HEK293T (cell line): Measurements from ENCODE around the gene ALG9.

Experiments
- CTCF ChIA-PET: fragments of 350-600 bp; formaldehyde crosslinking; extraction: SDS; loops from one replicate; lab custom pipeline; 2021; ENCODE audit warnings: antibody characterized with exemption, inconsistent platforms; lab: Yijun Ruan, JAX
- POLR2A ChIA-PET: fragments of 350-600 bp; formaldehyde crosslinking; extraction: SDS; loops from one replicate; lab custom pipeline; 2020; ENCODE audit warnings: antibody characterized with exemption, inconsistent platforms; lab: Yijun Ruan, JAX
- DNase-seq: peaks from one replicate; pipeline ENCODE4 v3.0.0; 2012; ENCODE audit warnings: mixed read lengths; ENCODE audit errors: extremely low spot score
- ARNT ChIP-seq: fragments of 450-650 bp; IDR thresholded peaks from 2 replicates; pipeline ENCODE4 v1.6.1; 2017; ENCODE audit warnings: mild to moderate bottlenecking
- BHLHE40 ChIP-seq: fragments of 450-650 bp; IDR thresholded peaks from 2 replicates; pipeline ENCODE4 v1.6.1; 2016; ENCODE audit warnings: mild to moderate bottlenecking, moderate library complexity, borderline replicate concordance
- CTBP1 ChIP-seq: fragments of 450-650 bp; IDR thresholded peaks from 2 replicates; pipeline ENCODE4 v1.6.1; 2016; ENCODE audit warnings: borderline replicate concordance
- ELF4 ChIP-seq: fragments of 450-650 bp; IDR thresholded peaks from 2 replicates; pipeline ENCODE4 v1.6.1; 2017; ENCODE audit warnings: antibody characterized with exemption
- FOXA1 ChIP-seq: fragments of 450-650 bp; IDR thresholded peaks from 2 replicates; pipeline ENCODE4 v1.6.1; 2016; ENCODE audit warnings: mild to moderate bottlenecking
- FOXK2 ChIP-seq: fragments of 450-650 bp; IDR thresholded peaks from 2 replicates; pipeline ENCODE4 v1.6.1; 2016; ENCODE audit warnings: mild to moderate bottlenecking
- FOXM1 ChIP-seq: fragments of 450-650 bp; IDR thresholded peaks from 2 replicates; pipeline ENCODE4 v1.6.1; 2017; ENCODE audit warnings: mild to moderate bottlenecking, borderline replicate concordance
- HDGF ChIP-seq: fragments of 450-650 bp; IDR thresholded peaks from 2 replicates; pipeline ENCODE4 v1.6.1; 2017; ENCODE audit warnings: antibody characterized with exemption, borderline replicate concordance
- L3MBTL2 ChIP-seq: fragments of 450-650 bp; conservative IDR thresholded peaks from 2 replicates; pipeline ENCODE4 v1.6.1; 2016; ENCODE audit warnings: mild to moderate bottlenecking
- LEF1 ChIP-seq: fragments of 450-650 bp; IDR thresholded peaks from 2 replicates; pipeline ENCODE4 v1.6.1; 2017; ENCODE audit warnings: mild to moderate bottlenecking, borderline replicate concordance
- NFRKB ChIP-seq: fragments of 450-650 bp; IDR thresholded peaks from 2 replicates; pipeline ENCODE4 v1.6.1; 2016; ENCODE audit warnings: mild to moderate bottlenecking, moderate library complexity
- SP1 ChIP-seq: fragments of 450-650 bp; IDR thresholded peaks from 2 replicates; pipeline ENCODE4 v1.6.1; 2017
- SUZ12 ChIP-seq: fragments of 450-650 bp; IDR thresholded peaks from 2 replicates; pipeline ENCODE4 v1.6.1; 2016; ENCODE audit warnings: mild to moderate bottlenecking
- TARDBP ChIP-seq: fragments of 450-650 bp; IDR thresholded peaks from 2 replicates; pipeline ENCODE4 v1.6.1; 2016
- ZNF384 ChIP-seq: fragments of 450-650 bp; IDR thresholded peaks from 2 replicates; pipeline ENCODE4 v1.6.1; 2016
- TF ChIP-seq, protein P1 (sequence below): fragments of 450-650 bp; IDR thresholded peaks from 2 replicates; pipeline ENCODE4 v1.6.1; 2016

The ALG9 gene

GRCh38 chr11:111749646-111750045 lies 121.7 kb downstream of the ALG9 start:
- no peak for TF ChIP-seq CTBP1
- no peak for TF ChIP-seq FOXK2
- no peak for TF ChIP-seq TARDBP
- TF ChIP-seq ELF4: no peak
- TF ChIP-seq FOXM1: no peak
- TF ChIP-seq ARNT: no peak
- no peak for TF ChIP-seq L3MBTL2
- TF ChIP-seq SP1: no peak
- TF ChIP-seq LEF1: no peak
- POLR2A ChIA-PET: no interaction called here
- CTCF ChIA-PET: no interaction called here
- DNase-seq: no peak

DNA sequence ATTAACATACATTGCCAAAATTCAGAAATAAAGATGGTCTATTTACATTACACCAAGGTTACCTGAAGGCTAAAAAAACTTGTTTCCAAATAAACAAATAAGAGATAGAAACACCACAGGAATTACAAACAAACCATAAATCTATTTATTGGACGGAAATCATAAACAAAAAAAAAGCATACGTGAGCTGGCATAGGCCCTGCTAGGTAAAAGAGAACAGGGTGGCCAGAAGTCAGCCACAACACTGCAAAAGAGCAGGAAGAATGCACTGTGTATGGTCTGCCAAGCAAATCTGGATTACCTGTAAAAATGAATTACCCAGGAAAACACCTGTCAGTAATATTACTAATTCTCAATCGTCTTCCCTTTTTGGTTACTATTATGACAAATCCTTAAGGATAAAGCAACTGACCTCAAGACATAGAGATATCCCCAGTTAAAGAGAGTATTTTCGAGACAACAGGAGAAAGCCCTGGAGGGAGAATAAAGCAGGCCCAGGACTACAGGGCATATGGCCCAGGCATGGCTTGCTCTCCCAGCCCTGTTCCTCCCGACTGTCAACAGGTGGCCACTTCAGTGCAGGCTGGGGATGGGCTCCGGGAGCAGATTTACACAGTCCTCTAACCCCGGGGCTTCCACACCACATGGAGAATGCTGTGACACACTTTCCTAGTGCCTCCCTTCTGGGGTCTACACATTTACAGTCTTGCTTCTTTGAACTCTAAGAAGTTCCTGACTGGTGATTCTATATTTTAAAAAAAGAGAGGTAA lies 123.2 kb downstream of the ALG9 start:
- TF ChIP-seq FOXA1: no peak
- no peak for TF ChIP-seq ZNF384
- TF ChIP-seq, protein P1, sequence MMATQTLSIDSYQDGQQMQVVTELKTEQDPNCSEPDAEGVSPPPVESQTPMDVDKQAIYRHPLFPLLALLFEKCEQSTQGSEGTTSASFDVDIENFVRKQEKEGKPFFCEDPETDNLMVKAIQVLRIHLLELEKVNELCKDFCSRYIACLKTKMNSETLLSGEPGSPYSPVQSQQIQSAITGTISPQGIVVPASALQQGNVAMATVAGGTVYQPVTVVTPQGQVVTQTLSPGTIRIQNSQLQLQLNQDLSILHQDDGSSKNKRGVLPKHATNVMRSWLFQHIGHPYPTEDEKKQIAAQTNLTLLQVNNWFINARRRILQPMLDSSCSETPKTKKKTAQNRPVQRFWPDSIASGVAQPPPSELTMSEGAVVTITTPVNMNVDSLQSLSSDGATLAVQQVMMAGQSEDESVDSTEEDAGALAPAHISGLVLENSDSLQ: no peak
- no peak for TF ChIP-seq SUZ12
- DNase-seq: no peak
- POLR2A ChIA-PET: no interaction called here
- CTCF ChIA-PET: no interaction called here

DNA sequence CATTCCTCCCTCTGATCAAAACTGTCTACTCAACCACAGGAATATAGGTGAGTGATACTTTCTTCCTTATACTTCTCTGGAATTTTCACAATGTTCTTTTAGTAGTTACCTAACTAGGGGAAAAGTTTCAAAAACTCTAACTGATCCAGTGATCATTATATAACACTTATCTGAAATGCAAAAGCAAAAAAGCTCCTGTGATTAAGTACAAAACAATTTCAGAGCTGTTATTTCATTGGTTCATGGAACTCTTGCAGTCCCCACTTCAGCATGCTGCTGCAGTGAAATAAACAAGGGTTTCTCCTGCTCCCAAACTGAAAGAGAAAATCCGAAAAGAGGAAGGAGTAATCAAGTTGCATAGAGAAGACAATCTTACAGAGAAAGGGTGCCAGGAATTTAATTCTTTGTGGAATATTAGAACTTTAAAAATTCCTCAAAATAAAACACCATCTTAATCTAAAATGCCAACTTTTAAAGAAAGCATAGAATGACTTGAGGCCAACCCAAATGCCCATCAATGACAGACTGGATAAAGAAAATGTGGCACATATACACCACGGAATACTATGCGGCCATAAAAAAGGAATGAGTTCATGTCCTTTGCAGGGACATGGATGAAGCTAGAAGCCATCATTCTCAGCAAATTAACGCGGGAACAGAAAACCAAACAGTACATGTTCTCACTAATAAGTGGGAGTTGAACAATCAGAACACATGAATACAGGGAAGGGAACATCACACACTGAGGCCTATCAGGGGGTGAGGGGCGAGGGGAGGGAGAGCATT lies 125.5 kb downstream of the ALG9 start:
- TF ChIP-seq HDGF (no peak), TARDBP (no peak), NFRKB (no peak), FOXM1 (no peak), LEF1 (no peak), FOXA1 (no peak), BHLHE40 (no peak), ZNF384 (no peak), FOXK2 (no peak), SUZ12 (no peak), SP1 (no peak), ARNT (no peak), CTBP1 (no peak), L3MBTL2 (no peak), ELF4 (no peak)
- TF ChIP-seq, protein P1: no peak
- POLR2A ChIA-PET: no interaction called here
- CTCF ChIA-PET: no interaction called here
- DNase-seq: no peak

DNA sequence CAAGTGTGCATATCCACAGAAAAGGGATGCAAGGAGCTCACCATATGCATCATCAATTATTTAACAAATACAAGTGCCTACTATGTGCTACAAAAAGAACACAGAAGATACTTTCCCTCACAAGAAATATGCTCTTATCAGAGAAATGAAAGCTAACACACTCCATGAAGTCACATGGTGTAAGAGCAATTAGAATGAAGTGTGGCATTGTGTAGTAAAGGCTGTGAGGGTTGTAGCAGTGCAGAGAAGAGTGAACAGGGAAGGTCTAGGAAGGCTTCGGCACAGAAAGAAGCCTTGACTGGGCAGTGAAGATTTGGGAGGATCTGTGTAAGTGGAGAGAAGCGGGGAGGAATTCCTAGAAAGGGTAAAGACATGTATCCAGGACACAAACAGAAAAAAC lies 127.7 kb downstream of the ALG9 start:
- POLR2A ChIA-PET: no interaction called here
- TF ChIP-seq FOXA1: no peak
- TF ChIP-seq CTBP1: no peak
- no peak for TF ChIP-seq FOXM1
- TF ChIP-seq SP1: no peak
- no peak for TF ChIP-seq LEF1
- no peak for TF ChIP-seq TARDBP
- TF ChIP-seq, protein P1: no peak
- TF ChIP-seq SUZ12: no peak
- TF ChIP-seq L3MBTL2: no peak
- CTCF ChIA-PET: no interaction called here
- no peak for DNase-seq

GRCh38 chr11:111741751-111742150 lies 129.6 kb downstream of the ALG9 start:
- no peak for DNase-seq
- ChIA-PET CTCF (no interaction called here), POLR2A (no interaction called here)
- TF ChIP-seq, protein P1: no peak

GRCh38 chr11:111739299-111739698 lies 132.1 kb downstream of the ALG9 start:
- TF ChIP-seq ELF4 (no peak), FOXK2 (no peak), L3MBTL2 (no peak), HDGF (no peak), CTBP1 (no peak), TARDBP (no peak), ZNF384 (no peak), BHLHE40 (no peak), FOXM1 (no peak), NFRKB (no peak), SP1 (no peak), ARNT (no peak)
- TF ChIP-seq, protein P1: no peak
- ChIA-PET CTCF (no interaction called here), POLR2A (no interaction called here)
- DNase-seq: no peak
